PFSK-1 (cell line): ENCODE results near the gene GATA1.

ENCODE experiments used
- POLR2AphosphoS5 ChIP-seq: IDR thresholded peaks from 2 replicates; pipeline ENCODE4 v1.6.1; 2012; ENCODE audit warnings: low read depth, mild to moderate bottlenecking, control low read depth, low read length, moderate library complexity
- SIN3A ChIP-seq: IDR thresholded peaks from 2 replicates; pipeline ENCODE4 v1.6.1; 2012; ENCODE audit warnings: mild to moderate bottlenecking, low read length, moderate library complexity, borderline replicate concordance; ENCODE audit not compliant: insufficient read depth
- TF ChIP-seq, protein P1 (sequence below), 2 experiments: IDR thresholded peaks; 2 replicates each; pipeline versions ENCODE4 v1.6.1 to v1.8.0; 2011 to 2012; ENCODE audit warnings: low read depth in 2 of 2, low read length in 2 of 2, control low read depth in 1 of 2, inconsistent platforms in 1 of 2, mild to moderate bottlenecking in 1 of 2, moderate library complexity in 1 of 2; ENCODE audit not compliant: insufficient read depth in 1 of 2

DNA sequence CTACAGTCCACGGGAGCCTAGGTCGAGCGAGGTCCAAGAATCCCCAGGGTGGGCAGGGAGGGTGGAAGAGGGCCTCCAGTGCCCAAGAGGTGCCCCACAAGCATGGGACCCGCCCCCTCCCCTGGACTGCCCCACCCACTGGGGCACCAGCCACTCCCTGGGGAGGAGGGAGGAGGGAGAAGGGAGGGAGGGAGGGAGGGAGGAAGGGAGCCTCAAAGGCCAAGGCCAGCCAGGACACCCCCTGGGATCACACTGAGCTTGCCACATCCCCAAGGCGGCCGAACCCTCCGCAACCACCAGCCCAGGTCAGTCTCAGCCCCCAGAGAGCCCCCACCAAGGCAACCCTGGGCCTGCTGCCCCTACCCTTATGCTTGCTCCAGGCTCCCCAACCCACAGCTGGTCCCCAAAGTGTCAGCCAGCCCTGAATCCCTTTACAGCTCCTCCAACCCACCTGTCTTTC, at the start of gene GATA1:
- TF ChIP-seq POLR2AphosphoS5 (no peak), SIN3A (no peak)
- TF ChIP-seq, protein P1, sequence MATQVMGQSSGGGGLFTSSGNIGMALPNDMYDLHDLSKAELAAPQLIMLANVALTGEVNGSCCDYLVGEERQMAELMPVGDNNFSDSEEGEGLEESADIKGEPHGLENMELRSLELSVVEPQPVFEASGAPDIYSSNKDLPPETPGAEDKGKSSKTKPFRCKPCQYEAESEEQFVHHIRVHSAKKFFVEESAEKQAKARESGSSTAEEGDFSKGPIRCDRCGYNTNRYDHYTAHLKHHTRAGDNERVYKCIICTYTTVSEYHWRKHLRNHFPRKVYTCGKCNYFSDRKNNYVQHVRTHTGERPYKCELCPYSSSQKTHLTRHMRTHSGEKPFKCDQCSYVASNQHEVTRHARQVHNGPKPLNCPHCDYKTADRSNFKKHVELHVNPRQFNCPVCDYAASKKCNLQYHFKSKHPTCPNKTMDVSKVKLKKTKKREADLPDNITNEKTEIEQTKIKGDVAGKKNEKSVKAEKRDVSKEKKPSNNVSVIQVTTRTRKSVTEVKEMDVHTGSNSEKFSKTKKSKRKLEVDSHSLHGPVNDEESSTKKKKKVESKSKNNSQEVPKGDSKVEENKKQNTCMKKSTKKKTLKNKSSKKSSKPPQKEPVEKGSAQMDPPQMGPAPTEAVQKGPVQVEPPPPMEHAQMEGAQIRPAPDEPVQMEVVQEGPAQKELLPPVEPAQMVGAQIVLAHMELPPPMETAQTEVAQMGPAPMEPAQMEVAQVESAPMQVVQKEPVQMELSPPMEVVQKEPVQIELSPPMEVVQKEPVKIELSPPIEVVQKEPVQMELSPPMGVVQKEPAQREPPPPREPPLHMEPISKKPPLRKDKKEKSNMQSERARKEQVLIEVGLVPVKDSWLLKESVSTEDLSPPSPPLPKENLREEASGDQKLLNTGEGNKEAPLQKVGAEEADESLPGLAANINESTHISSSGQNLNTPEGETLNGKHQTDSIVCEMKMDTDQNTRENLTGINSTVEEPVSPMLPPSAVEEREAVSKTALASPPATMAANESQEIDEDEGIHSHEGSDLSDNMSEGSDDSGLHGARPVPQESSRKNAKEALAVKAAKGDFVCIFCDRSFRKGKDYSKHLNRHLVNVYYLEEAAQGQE (IDR thresholded peaks at IDR 0.05; ENCODE audit: insufficient read depth in 1 of 2, low read depth in 2 of 2, low read length in 2 of 2) = no peak
